H9 (cell line): ENCODE measurements around the gene PLPP6. TPM values are rescaled to one million over a fixed set of nuclear protein-coding genes. Genes with fewer than 3 reads are reported as not detected.
A peak's percentile ranks its signal among the peaks of the same experiment; 100 is the strongest.

Experiments
- DNase-seq: peaks from one replicate; pipeline ENCODE4 v3.0.0-alpha.2; 2017
- H2AFZ ChIP-seq: one replicate; pipeline ENCODE4 v1.6.1; 2013; ENCODE audit warnings: mild to moderate bottlenecking, low read length, control low read depth, moderate library complexity
- H2AK5ac ChIP-seq: 2 replicates; pipeline ENCODE4 v1.6.1; 2013; ENCODE audit warnings: low read length, control low read depth, mixed read lengths; ENCODE audit not compliant: insufficient read length
- H2BK120ac ChIP-seq: one replicate; pipeline ENCODE4 v1.6.1; 2013; ENCODE audit warnings: low read depth, mild to moderate bottlenecking, low read length, control low read depth, inconsistent platforms; ENCODE audit not compliant: poor library complexity, severe bottlenecking
- H2BK12ac ChIP-seq: 2 replicates; pipeline ENCODE4 v1.6.1; 2013; ENCODE audit warnings: low read length, control low read depth, mixed read lengths, low read depth; ENCODE audit not compliant: insufficient read length
- H2BK15ac ChIP-seq: 2 replicates; pipeline ENCODE4 v1.6.1; 2013; ENCODE audit warnings: low read depth, low read length, control low read depth
- H2BK20ac ChIP-seq: one replicate; pipeline ENCODE4 v1.6.1; 2013; ENCODE audit warnings: low read depth, mild to moderate bottlenecking, low read length, control low read depth, inconsistent platforms; ENCODE audit not compliant: poor library complexity, severe bottlenecking
- H2BK5ac ChIP-seq: 2 replicates; pipeline ENCODE4 v1.6.1; 2013; ENCODE audit warnings: low read length, control low read depth, mixed read lengths; ENCODE audit not compliant: insufficient read length
- H3K14ac ChIP-seq: 2 replicates; pipeline ENCODE4 v1.6.1; 2013; ENCODE audit warnings: low read length, control low read depth; ENCODE audit not compliant: insufficient read depth
- H3K18ac ChIP-seq: 2 replicates; pipeline ENCODE4 v1.6.1; 2013; ENCODE audit warnings: low read depth, mild to moderate bottlenecking, mixed read lengths, low read length, control low read depth; ENCODE audit not compliant: insufficient read length
- H3K23ac ChIP-seq: 2 replicates; pipeline ENCODE4 v1.6.1; 2013; ENCODE audit warnings: low read length, control low read depth, mixed read lengths, low read depth; ENCODE audit not compliant: insufficient read length
- H3K23me2 ChIP-seq: 2 replicates; pipeline ENCODE4 v1.6.1; 2013; ENCODE audit warnings: low read depth, mild to moderate bottlenecking, mixed read lengths, low read length, control low read depth; ENCODE audit not compliant: insufficient read length, poor library complexity, severe bottlenecking
- H3K27ac ChIP-seq: 2 replicates; pipeline ENCODE4 v1.5.1; 2013; ENCODE audit warnings: low read length, control low read depth, mixed read lengths, low read depth; ENCODE audit not compliant: insufficient read length
- H3K27me3 ChIP-seq: 2 replicates; pipeline ENCODE4 v1.6.1; 2013; ENCODE audit warnings: low read length, control low read depth, inconsistent platforms; ENCODE audit not compliant: insufficient read depth
- H3K4ac ChIP-seq: 2 replicates; pipeline ENCODE4 v1.6.1; 2013; ENCODE audit warnings: low read depth, mild to moderate bottlenecking, control low read depth, inconsistent platforms, low read length, moderate library complexity
- H3K4me1 ChIP-seq: 2 replicates; pipeline ENCODE4 v1.6.1; 2013; ENCODE audit warnings: low read length, control low read depth, inconsistent platforms; ENCODE audit not compliant: insufficient read depth
- H3K4me2 ChIP-seq: 2 replicates; pipeline ENCODE4 v1.6.1; 2013; ENCODE audit warnings: low read length, control low read depth, mixed read lengths; ENCODE audit not compliant: insufficient read length, insufficient read depth
- H3K56ac ChIP-seq: 2 replicates; pipeline ENCODE4 v1.6.1; 2013; ENCODE audit warnings: low read depth, mild to moderate bottlenecking, mixed read lengths, low read length, control low read depth; ENCODE audit not compliant: insufficient read length
- H3K79me1 ChIP-seq: 2 replicates; pipeline ENCODE4 v1.6.1; 2013; ENCODE audit warnings: low read depth, mild to moderate bottlenecking, moderate library complexity, low read length, control low read depth, inconsistent platforms; ENCODE audit not compliant: insufficient read depth, poor library complexity, severe bottlenecking
- H3K79me2 ChIP-seq: 2 replicates; pipeline ENCODE4 v1.6.1; 2013; ENCODE audit warnings: low read length, control low read depth, inconsistent platforms; ENCODE audit not compliant: insufficient read depth
- H3K9ac ChIP-seq: 2 replicates; pipeline ENCODE4 v1.6.1; 2013; ENCODE audit warnings: low read length, control low read depth, mixed read lengths; ENCODE audit not compliant: insufficient read length; ENCODE audit errors: extremely low read depth
- H3K9me3 ChIP-seq: one replicate; pipeline ENCODE4 v1.6.1; 2013; ENCODE audit warnings: low read depth, low read length, inconsistent platforms; ENCODE audit not compliant: control insufficient read depth
- H3T11ph ChIP-seq: one replicate; pipeline ENCODE4 v1.6.1; 2013; ENCODE audit warnings: mild to moderate bottlenecking, low read length, control low read depth, inconsistent platforms
- H4K20me1 ChIP-seq: one replicate; pipeline ENCODE4 v1.6.1; 2013; ENCODE audit not compliant: control insufficient read depth, insufficient read length, insufficient read depth
- H4K5ac ChIP-seq: 2 replicates; pipeline ENCODE4 v1.6.1; 2013; ENCODE audit warnings: low read depth, mild to moderate bottlenecking, mixed read lengths, low read length, control low read depth; ENCODE audit not compliant: insufficient read length
- H4K8ac ChIP-seq: replicated peaks from 2 replicates; pipeline ENCODE4 v1.6.1; 2013; ENCODE audit warnings: low read length, control low read depth, mixed read lengths, low read depth; ENCODE audit not compliant: insufficient read length
- H4K91ac ChIP-seq: 2 replicates; pipeline ENCODE4 v1.6.1; 2013; ENCODE audit warnings: low read depth, mild to moderate bottlenecking, moderate library complexity, mixed read lengths, low read length, control low read depth; ENCODE audit not compliant: insufficient read length
- H3K27ac Mint-ChIP-seq, 3 experiments: 2 replicates in 2 of 3; 3 replicates in 1 of 3; pipeline ENCODE4 v1.8.0; 2020 to 2021; ENCODE audit warnings: mixed read lengths in 3 of 3, mild to moderate bottlenecking in 1 of 3, moderate library complexity in 1 of 3
- H3K27me3 Mint-ChIP-seq: 2 replicates; pipeline ENCODE4 v1.8.0; 2021; ENCODE audit warnings: low read depth, mild to moderate bottlenecking, moderate library complexity, mixed read lengths
- H3K36me3 Mint-ChIP-seq, 3 experiments: 2 replicates in 2 of 3; 3 replicates in 1 of 3; pipeline ENCODE4 v1.8.0; 2020 to 2021; ENCODE audit warnings: low read depth in 3 of 3, mixed read lengths in 3 of 3; ENCODE audit not compliant: insufficient read depth in 1 of 3
- H3K4me1 Mint-ChIP-seq, 2 experiments: 2 replicates each; pipeline ENCODE4 v1.8.0; 2020; ENCODE audit warnings: mixed read lengths in 2 of 2
- H3K4me3 Mint-ChIP-seq, 2 experiments: 2 replicates in 1 of 2; 3 replicates in 1 of 2; pipeline ENCODE4 v1.8.0; 2020 to 2021; ENCODE audit warnings: mild to moderate bottlenecking in 2 of 2, mixed read lengths in 2 of 2, moderate library complexity in 1 of 2
- H3K9me3 Mint-ChIP-seq, 2 experiments: 2 replicates in 1 of 2; 3 replicates in 1 of 2; pipeline ENCODE4 v1.8.0; 2020; ENCODE audit warnings: mild to moderate bottlenecking in 2 of 2, mixed read lengths in 2 of 2, moderate library complexity in 1 of 2
- CTCF ChIP-seq: fragments of 200-600 bp; sonication (generic); conservative IDR thresholded peaks from 3 replicates; pipeline ENCODE4 v1.8.0; 2021; ENCODE audit warnings: antibody characterized with exemption, mild to moderate bottlenecking
- WGBS: extraction: QIAGEN DNeasy Blood & Tissue Kit; methylation state at CpG from one replicate; pipeline ENCODE4 v1.1.7; 2013; ENCODE audit warnings: missing lambda C conversion rate, low lambda C conversion rate, mixed read lengths; ENCODE audit not compliant: insufficient read length; ENCODE audit errors: extremely low coverage; 5-methylcytosine and 5-hydroxymethylcytosine counted together
- total RNA-seq: library from RNA; stranded (reverse); gene quantifications from 2 replicates; pipeline ENCODE4 v1.2.1, GENCODE V29; 2021

Gene PLPP6
- total RNA-seq, 1 experiment from 2014 or later: 7.6 TPM

- no peak overlapping the region for H3K4ac ChIP-seq
- H2AFZ ChIP-seq: no peak overlapping the region
- Mint-ChIP-seq H3K9me3 (peaks cover 2% of the 10 kb centered on the region in 2 experiments; a peak in 2 of 5 replicates), H3K27ac (no peak overlapping the region), H3K27me3 (no peaks in the 10 kb centered on the region), H3K4me3 (peak overlapping the region; percentile 80 to 89; a peak in 4 of 5 replicates), H3K36me3 (peaks cover 0 to 5% (median 0%) of the 10 kb centered on the region in 3 experiments; a peak in 2 of 7 replicates), H3K4me1 (peaks cover 52 to 58% of the 10 kb centered on the region in 2 experiments)
- peak overlapping the region; percentile 46 for H3K4me2 ChIP-seq
- no peak overlapping the region for H3K23ac ChIP-seq
- no peaks in the 10 kb centered on the region for H3K9me3 ChIP-seq
- H3K27ac ChIP-seq: no peak overlapping the region
- DNase-seq: no peak
- peaks cover 11% of the 10 kb centered on the region for H3K4me1 ChIP-seq
- no peak for TF ChIP-seq CTCF
- H4K8ac ChIP-seq: no peak overlapping the region
- H3K18ac ChIP-seq: no peak overlapping the region
- no CpG with 5 or more reads among the region's 1 CpG for WGBS
- no peak overlapping the region for H3K9ac ChIP-seq
- H2AK5ac ChIP-seq: no peak overlapping the region
- H2BK12ac ChIP-seq: no peak overlapping the region
- no peaks in the 10 kb centered on the region; the same call in 1 of the 2 replicates for H3K79me2 ChIP-seq
- H4K20me1 ChIP-seq: peaks cover 3% of the 10 kb centered on the region
- H3K23me2 ChIP-seq: peaks cover 2% of the 10 kb centered on the region
- H2BK20ac ChIP-seq: no peak overlapping the region
- H2BK5ac ChIP-seq: no peak overlapping the region
- no peak overlapping the region for H2BK15ac ChIP-seq
- no peaks in the 10 kb centered on the region for H3K79me1 ChIP-seq
- no peak overlapping the region for H3T11ph ChIP-seq
- no peaks in the 10 kb centered on the region for H3K27me3 ChIP-seq
- no peak overlapping the region for H4K5ac ChIP-seq
- H2BK120ac ChIP-seq: no peak overlapping the region
- no peak overlapping the region for H3K14ac ChIP-seq
- H3K56ac ChIP-seq: no peak overlapping the region
- no peak overlapping the region for H4K91ac ChIP-seq
Measured at GRCh38 chr9:4661165-4661564, 929 bp upstream of the PLPP6 start.
